Adrenal gland (tissue), 12 donors: ENCODE measurements around the gene CHRD. TPM values are rescaled to one million over a fixed set of nuclear protein-coding genes. Genes with fewer than 3 reads are reported as not detected.
A peak's percentile ranks its signal among the peaks of the same experiment; 100 is the strongest.

Experiments used
- DNase-seq, 7 donors: peaks; one replicate each; pipeline ENCODE4 v3.0.0-alpha.2; 2019 to 2020
- H3K27ac ChIP-seq, 5 donors: fragments of 200-600 bp; sonication (generic) in 4 of 5; 1 replicate in 3 of 5; 2 replicates in 2 of 5; pipeline versions ENCODE4 v1.5.1 to v1.8.0; 2016 to 2020; ENCODE audit warnings: mild to moderate bottlenecking in 1 of 5
- H3K27me3 ChIP-seq: fragments of 200-600 bp; 2 replicates; pipeline ENCODE4 v1.8.0; 2021
- H3K36me3 ChIP-seq, 2 donors: fragments of 200-600 bp; replicated peaks in 1 of 2; 1 replicate in 1 of 2; 2 replicates in 1 of 2; pipeline versions ENCODE4 v1.5.1 to v1.8.0; 2018 to 2022
- H3K4me1 ChIP-seq, 2 donors: fragments of 200-600 bp; replicated peaks in 1 of 2; 1 replicate in 1 of 2; 2 replicates in 1 of 2; pipeline versions ENCODE4 v1.5.1 to v1.8.0; 2018 to 2021
- H3K4me3 ChIP-seq, 4 donors: fragments of 200-600 bp; sonication (generic) in 3 of 4; one replicate each; pipeline ENCODE4 v1.5.1; 2016 to 2018
- H3K9me3 ChIP-seq, 3 donors: fragments of 200-600 bp; sonication (generic) in 1 of 3; replicated peaks in 1 of 3; 1 replicate in 2 of 3; 2 replicates in 1 of 3; pipeline versions ENCODE4 v1.5.1 to v1.8.0; 2016 to 2021
- CTCF ChIP-seq, 6 experiments: fragments of 450-650 bp in 4 of 6; fragments of 200-600 bp in 2 of 6; sonication (generic) in 1 of 6; IDR thresholded peaks; 1 replicate in 5 of 6; 2 replicates in 1 of 6; pipeline versions ENCODE4 v1.5.1 to v1.8.0; 2016 to 2021; ENCODE audit warnings: antibody characterized with exemption in 6 of 6, mild to moderate bottlenecking in 2 of 6, moderate library complexity in 1 of 6
- POLR2A ChIP-seq, 2 donors: fragments of 450-650 bp; IDR thresholded peaks; one replicate each; pipeline ENCODE4 v1.6.1; 2017; ENCODE audit warnings: antibody characterized with exemption in 2 of 2, mild to moderate bottlenecking in 2 of 2, moderate library complexity in 1 of 2
- WGBS, 4 donors: extraction: QIAGEN DNeasy Blood & Tissue Kit in 2 of 4; methylation state at CpG; one replicate each; pipeline versions ENCODE4 v1.1.5 to v1.1.7; 2013 to 2017; 5-methylcytosine and 5-hydroxymethylcytosine counted together
- intact Hi-C, 2 donors: fragments of 100-400 bp; cut with DNase I; formaldehyde crosslinking; loops; one replicate each; pipeline versions ENCODE4 v1.14.1 to v1.15.0; 2022 to 2023
- polyA plus RNA-seq, 3 donors: library from polyadenylated mRNA; stranded (reverse); fragments of 200-250 nt in 2 of 3; fragments of 350-450 nt in 1 of 3; fragmentation: Illumina TruSeq in 1 of 3; extraction: RNeasy Lipid Tissue Mini Kit (QIAGEN cat#74804) in 1 of 3; gene quantifications; one replicate each; pipeline ENCODE4 v1.2.3, GENCODE V29; 2013 to 2014
- total RNA-seq, 9 donors: library from RNA; depleted of rRNA in 4 of 9; stranded (reverse); fragments of >200 nt in 4 of 9; fragments of 120-200 nt in 1 of 9; fragmentation: NEBNext Ultra II Directional in 1 of 9; extraction: Animal tissue kit (Norgen Biotek cat#: 25700) in 1 of 9; gene quantifications; one replicate each; pipeline versions ENCODE4 v1.1.0 to v1.2.4, GENCODE V29; 2013 to 2023
- donor health status: healthy with polysubstance abuse.
- donor health status: Bipolar disorder and iron deficiency.
- donor health status: DM: yes; HTN: yes; CAD: no.
- donor health status: DM: no; HTN: no; CAD: no.
- donor health status: DM: no; HTN: no; CAD: no.
- donor health status: DM: yes; HTN: yes; CAD: no.

The CHRD gene
- total and polyA plus RNA-seq, 12 donors = 1.1 to 101 (median 23.7) TPM

GRCh38 chr3:184354121-184354728 lies 25.6 kb upstream of the CHRD start:
- DNase-seq = peak in 4 of 7 donors; percentile 48 to 66 (median 59)
- Histone ChIP-seq H3K4me1 (peaks cover 0 to 25% of the 10 kb centered on the region in 2 donors), H3K4me3 (no peak overlapping the region), H3K27me3 (no peaks in the 10 kb centered on the region), H3K36me3 (peaks cover 0 to 27% of the 10 kb centered on the region in 2 donors), H3K9me3 (no peaks in the 10 kb centered on the region), H3K27ac (no peak overlapping the region)
- TF ChIP-seq POLR2A (IDR thresholded peaks at IDR 0.05) (no peak), CTCF (IDR thresholded peaks at IDR 0.05) (peak; percentile 55 to 67 (median 59))
- 55 to 83% (median 67%) methylated on average over 1 to 18 of the region's 18 CpGs for whole genome bisulfite sequencing, 4 donors
- intact Hi-C loops = no loop called here

- 70 to 85% (median 76%) methylated on average over 3 to 8 of the region's 8 CpGs for WGBS, 4 donors
- intact Hi-C loops = no loop called here
- H3K4me3 ChIP-seq = no peak overlapping the region
- no peak for TF ChIP-seq POLR2A (IDR thresholded peaks at IDR 0.05)
- TF ChIP-seq CTCF (IDR thresholded peaks at IDR 0.05) = no peak
- no peaks in the 10 kb centered on the region for H3K27me3 ChIP-seq
- no peaks in the 10 kb centered on the region for H3K9me3 ChIP-seq
- no peak overlapping the region for H3K27ac ChIP-seq
- DNase-seq = no peak
- H3K4me1 ChIP-seq = peaks cover 0 to 30% of the 10 kb centered on the region in 2 donors
- H3K36me3 ChIP-seq = peaks cover 0 to 27% of the 10 kb centered on the region in 2 donors
These were observed 25.1 kb upstream of the CHRD start for GRCh38 chr3:184354754-184355153.

- intact Hi-C loops = no loop called here
- DNase-seq = peak in 3 of 7 donors; percentile 45 to 52 (median 45)
- Histone ChIP-seq H3K4me1 (peaks cover under 1 to 37% of the 10 kb centered on the region in 2 donors), H3K4me3 (no peak overlapping the region), H3K36me3 (peaks cover 0 to 27% of the 10 kb centered on the region in 2 donors), H3K9me3 (no peaks in the 10 kb centered on the region), H3K27ac (peak overlapping the region in 1 of 5 donors; percentile 10), H3K27me3 (no peaks in the 10 kb centered on the region)
- 56 to 72% (median 68%) methylated on average over 12 to 18 of the region's 18 CpGs for WGBS, 4 donors
- TF ChIP-seq CTCF (IDR thresholded peaks at IDR 0.05) (no peak), POLR2A (IDR thresholded peaks at IDR 0.05) (no peak)
These were observed 24.4 kb upstream of the CHRD start for GRCh38 chr3:184355261-184356040.

- H3K4me1 ChIP-seq = peaks cover 6 to 29% of the 10 kb centered on the region in 2 donors
These were observed 22.4 kb upstream of the CHRD start for GRCh38 chr3:184357248-184358123.

More at GRCh38 chr3:184357248-184358123, 22.4 kb upstream of the CHRD start:
- TF ChIP-seq CTCF (IDR thresholded peaks at IDR 0.05) (no peak), POLR2A (IDR thresholded peaks at IDR 0.05) (no peak)
- Histone ChIP-seq H3K36me3 (peaks cover 0 to 27% of the 10 kb centered on the region in 2 donors), H3K27me3 (no peaks in the 10 kb centered on the region), H3K9me3 (no peaks in the 10 kb centered on the region), H3K27ac (no peak overlapping the region), H3K4me3 (no peak overlapping the region)
- DNase-seq = no peak
- WGBS, 4 donors = 82 to 88% (median 87%) methylated on average over 16 to 24 of the region's 24 CpGs
- intact Hi-C loops = no loop called here
